ENCODE results near the gene OR2AG1.

OR2AG1 gene

GRCh38 chr11:6812390-6813005, 29.7 kb downstream of the OR2AG1 start:
- TF ChIP-seq FOXP2 (optimal IDR thresholded peaks at IDR 0.05; ENCODE audit: control extremely low read depth, extremely low read length, insufficient read depth) = no peak
- TF ChIP-seq EZH2 (IDR thresholded peaks at IDR 0.05) = no peak
- no peak for TF ChIP-seq POLR2AphosphoS5 (IDR thresholded peaks at IDR 0.05; ENCODE audit: borderline replicate concordance, low read depth, low read length)
- Histone ChIP-seq H3K27ac (no peak overlapping the region), H3K4me3 (no peak overlapping the region), H3K9ac (ENCODE audit: insufficient read length) (no peak overlapping the region), H3K9me3 (ENCODE audit: low read depth, low read length) (no peaks in the 10 kb centered on the region), H3K36me3 (ENCODE audit: insufficient read depth, low read length) (no peaks in the 10 kb centered on the region)
- DNase-seq (ENCODE audit: low read depth, low spot score) = no peak

GRCh38 chr11:6813656-6814055, 30.8 kb downstream of the OR2AG1 start:
- TF ChIP-seq POLR2AphosphoS5 (IDR thresholded peaks at IDR 0.05; ENCODE audit: borderline replicate concordance, low read depth, low read length) = no peak
- no peak for TF ChIP-seq FOXP2 (optimal IDR thresholded peaks at IDR 0.05; ENCODE audit: control extremely low read depth, extremely low read length, insufficient read depth)
- TF ChIP-seq EZH2 (IDR thresholded peaks at IDR 0.05) = no peak
- Histone ChIP-seq H3K36me3 (ENCODE audit: insufficient read depth, low read length) (no peaks in the 10 kb centered on the region), H3K27ac (no peak overlapping the region), H3K4me3 (no peak overlapping the region), H3K9me3 (ENCODE audit: low read depth, low read length) (no peaks in the 10 kb centered on the region), H3K9ac (ENCODE audit: insufficient read length) (no peak overlapping the region)
- DNase-seq (ENCODE audit: low read depth, low spot score) = no peak

GRCh38 chr11:6817694-6818093, 34.9 kb downstream of the OR2AG1 start:
- no peak overlapping the region for H3K9ac ChIP-seq (ENCODE audit: insufficient read length)
- no peak overlapping the region for H3K4me3 ChIP-seq
- no peak for DNase-seq (ENCODE audit: low read depth, low spot score)
- no peaks in the 10 kb centered on the region for H3K9me3 ChIP-seq (ENCODE audit: low read depth, low read length)
- H3K36me3 ChIP-seq (ENCODE audit: insufficient read depth, low read length) = no peaks in the 10 kb centered on the region
- no peak overlapping the region for H3K27ac ChIP-seq
- TF ChIP-seq POLR2AphosphoS5 (IDR thresholded peaks at IDR 0.05; ENCODE audit: borderline replicate concordance, low read depth, low read length) = no peak

GRCh38 chr11:6818967-6819366, 36.1 kb downstream of the OR2AG1 start:
- H3K9ac ChIP-seq (ENCODE audit: insufficient read length) = no peak overlapping the region
- DNase-seq (ENCODE audit: low read depth, low spot score) = no peak
- TF ChIP-seq POLR2AphosphoS5 (IDR thresholded peaks at IDR 0.05; ENCODE audit: borderline replicate concordance, low read depth, low read length) (no peak), FOXP2 (optimal IDR thresholded peaks at IDR 0.05; ENCODE audit: control extremely low read depth, extremely low read length, insufficient read depth) (no peak), EZH2 (IDR thresholded peaks at IDR 0.05) (no peak)

GRCh38 chr11:6824136-6824823, 41.5 kb downstream of the OR2AG1 start:
- Histone ChIP-seq H3K9ac (ENCODE audit: insufficient read length) (no peak overlapping the region), H3K36me3 (ENCODE audit: insufficient read depth, low read length) (no peaks in the 10 kb centered on the region), H3K9me3 (ENCODE audit: low read depth, low read length) (no peaks in the 10 kb centered on the region), H3K27ac (no peak overlapping the region), H3K4me3 (no peak overlapping the region)
- DNase-seq (ENCODE audit: low read depth, low spot score) = no peak
- TF ChIP-seq EZH2 (IDR thresholded peaks at IDR 0.05) = no peak
- no peak for TF ChIP-seq POLR2AphosphoS5 (IDR thresholded peaks at IDR 0.05; ENCODE audit: borderline replicate concordance, low read depth, low read length)
- TF ChIP-seq FOXP2 (optimal IDR thresholded peaks at IDR 0.05; ENCODE audit: control extremely low read depth, extremely low read length, insufficient read depth) = no peak

More at GRCh38 chr11:6818967-6819366, 36.1 kb downstream of the OR2AG1 start:
- Histone ChIP-seq H3K4me3 (no peak overlapping the region), H3K27ac (no peak overlapping the region), H3K9me3 (ENCODE audit: low read depth, low read length) (no peaks in the 10 kb centered on the region), H3K36me3 (ENCODE audit: insufficient read depth, low read length) (no peaks in the 10 kb centered on the region)

GRCh38 chr11:6825231-6825744, 42.5 kb downstream of the OR2AG1 start:
- H3K36me3 ChIP-seq (ENCODE audit: insufficient read depth, low read length) = no peaks in the 10 kb centered on the region
- no peaks in the 10 kb centered on the region for H3K9me3 ChIP-seq (ENCODE audit: low read depth, low read length)
- H3K9ac ChIP-seq (ENCODE audit: insufficient read length) = no peak overlapping the region
- DNase-seq (ENCODE audit: low read depth, low spot score) = no peak
- TF ChIP-seq POLR2AphosphoS5 (IDR thresholded peaks at IDR 0.05; ENCODE audit: borderline replicate concordance, low read depth, low read length) (no peak), EZH2 (IDR thresholded peaks at IDR 0.05) (no peak), FOXP2 (optimal IDR thresholded peaks at IDR 0.05; ENCODE audit: control extremely low read depth, extremely low read length, insufficient read depth) (no peak)
- no peak overlapping the region for H3K27ac ChIP-seq
- H3K4me3 ChIP-seq = no peak overlapping the region

GRCh38 chr11:6828103-6828502, 45.3 kb downstream of the OR2AG1 start:
- no peaks in the 10 kb centered on the region for H3K36me3 ChIP-seq (ENCODE audit: insufficient read depth, low read length)
- H3K9ac ChIP-seq (ENCODE audit: insufficient read length) = no peak overlapping the region
- no peaks in the 10 kb centered on the region for H3K9me3 ChIP-seq (ENCODE audit: low read depth, low read length)
- H3K4me3 ChIP-seq = no peak overlapping the region
- no peak overlapping the region for H3K27ac ChIP-seq
- no peak for TF ChIP-seq FOXP2 (optimal IDR thresholded peaks at IDR 0.05; ENCODE audit: control extremely low read depth, extremely low read length, insufficient read depth)
- no peak for DNase-seq (ENCODE audit: low read depth, low spot score)

- TF ChIP-seq FOXP2 (optimal IDR thresholded peaks at IDR 0.05; ENCODE audit: control extremely low read depth, extremely low read length, insufficient read depth) = no peak
- no peak for TF ChIP-seq POLR2AphosphoS5 (IDR thresholded peaks at IDR 0.05; ENCODE audit: borderline replicate concordance, low read depth, low read length)
- H3K9ac ChIP-seq (ENCODE audit: insufficient read length) = no peak overlapping the region
- no peaks in the 10 kb centered on the region for H3K9me3 ChIP-seq (ENCODE audit: low read depth, low read length)
- DNase-seq (ENCODE audit: low read depth, low spot score) = no peak
- no peaks in the 10 kb centered on the region for H3K36me3 ChIP-seq (ENCODE audit: insufficient read depth, low read length)
- no peak overlapping the region for H3K4me3 ChIP-seq
- H3K27ac ChIP-seq = no peak overlapping the region
Measured at GRCh38 chr11:6833356-6833755, 50.5 kb downstream of the OR2AG1 start.

GRCh38 chr11:6834021-6834420, 51.2 kb downstream of the OR2AG1 start:
- Histone ChIP-seq H3K27ac (no peak overlapping the region), H3K4me3 (no peak overlapping the region), H3K36me3 (ENCODE audit: insufficient read depth, low read length) (no peaks in the 10 kb centered on the region), H3K9ac (ENCODE audit: insufficient read length) (no peak overlapping the region), H3K9me3 (ENCODE audit: low read depth, low read length) (no peaks in the 10 kb centered on the region)
- TF ChIP-seq FOXP2 (optimal IDR thresholded peaks at IDR 0.05; ENCODE audit: control extremely low read depth, extremely low read length, insufficient read depth) (no peak), POLR2AphosphoS5 (IDR thresholded peaks at IDR 0.05; ENCODE audit: borderline replicate concordance, low read depth, low read length) (no peak), EZH2 (IDR thresholded peaks at IDR 0.05) (no peak)
- no peak for DNase-seq (ENCODE audit: low read depth, low spot score)

Data from SK-N-MC (cell line).